IMR-90 (cell line): ENCODE results near the gene FAM193B.
A peak's percentile ranks its signal among the peaks of the same experiment; 100 is the strongest.

Source experiments
- BHLHE40 ChIP-seq: fragments of 150-350 bp; IDR thresholded peaks from 2 replicates; pipeline ENCODE4 v1.6.1; 2016; ENCODE audit warnings: mild to moderate bottlenecking, low read depth, low read length
- CHD1 ChIP-seq: IDR thresholded peaks from 2 replicates; pipeline ENCODE4 v1.6.1; 2012; ENCODE audit warnings: low read depth, low read length, improper control_type of control experiment
- MAFK ChIP-seq: IDR thresholded peaks from 2 replicates; pipeline ENCODE4 v1.6.1; 2012; ENCODE audit warnings: low read depth, low read length, improper control_type of control experiment
- MXI1 ChIP-seq: IDR thresholded peaks from 2 replicates; pipeline ENCODE4 v1.6.1; 2012; ENCODE audit warnings: low read depth, mild to moderate bottlenecking, low read length, moderate library complexity, borderline replicate concordance
- NFE2L2 ChIP-seq: fragments of 150-350 bp; IDR thresholded peaks from 2 replicates; pipeline ENCODE4 v1.6.1; 2016; ENCODE audit warnings: low read depth, mild to moderate bottlenecking, low read length
- POLR2A ChIP-seq: IDR thresholded peaks from 2 replicates; pipeline ENCODE4 v1.6.1; 2012; ENCODE audit warnings: mild to moderate bottlenecking, low read depth, low read length
- RAD21 ChIP-seq: IDR thresholded peaks from 2 replicates; pipeline ENCODE4 v1.6.1; 2012; ENCODE audit warnings: low read length, improper control_type of control experiment
- RCOR1 ChIP-seq: IDR thresholded peaks from 2 replicates; pipeline ENCODE4 v1.6.1; 2012; ENCODE audit warnings: mild to moderate bottlenecking, low read length, improper control_type of control experiment; ENCODE audit not compliant: insufficient replicate concordance
- RFX5 ChIP-seq: IDR thresholded peaks from 2 replicates; pipeline ENCODE4 v1.8.0; 2012; ENCODE audit warnings: low read depth, mild to moderate bottlenecking, low read length, moderate library complexity
- SMC3 ChIP-seq: fragments of 150-350 bp; IDR thresholded peaks from 2 replicates; pipeline ENCODE4 v1.6.1; 2016; ENCODE audit warnings: low read depth, mild to moderate bottlenecking, antibody characterized with exemption, low read length, moderate library complexity
- TF ChIP-seq, protein P1 (sequence below): conservative IDR thresholded peaks from 2 replicates; pipeline ENCODE4 v1.5.1; 2012; ENCODE audit warnings: mild to moderate bottlenecking, low read depth, low read length, improper control_type of control experiment

DNA sequence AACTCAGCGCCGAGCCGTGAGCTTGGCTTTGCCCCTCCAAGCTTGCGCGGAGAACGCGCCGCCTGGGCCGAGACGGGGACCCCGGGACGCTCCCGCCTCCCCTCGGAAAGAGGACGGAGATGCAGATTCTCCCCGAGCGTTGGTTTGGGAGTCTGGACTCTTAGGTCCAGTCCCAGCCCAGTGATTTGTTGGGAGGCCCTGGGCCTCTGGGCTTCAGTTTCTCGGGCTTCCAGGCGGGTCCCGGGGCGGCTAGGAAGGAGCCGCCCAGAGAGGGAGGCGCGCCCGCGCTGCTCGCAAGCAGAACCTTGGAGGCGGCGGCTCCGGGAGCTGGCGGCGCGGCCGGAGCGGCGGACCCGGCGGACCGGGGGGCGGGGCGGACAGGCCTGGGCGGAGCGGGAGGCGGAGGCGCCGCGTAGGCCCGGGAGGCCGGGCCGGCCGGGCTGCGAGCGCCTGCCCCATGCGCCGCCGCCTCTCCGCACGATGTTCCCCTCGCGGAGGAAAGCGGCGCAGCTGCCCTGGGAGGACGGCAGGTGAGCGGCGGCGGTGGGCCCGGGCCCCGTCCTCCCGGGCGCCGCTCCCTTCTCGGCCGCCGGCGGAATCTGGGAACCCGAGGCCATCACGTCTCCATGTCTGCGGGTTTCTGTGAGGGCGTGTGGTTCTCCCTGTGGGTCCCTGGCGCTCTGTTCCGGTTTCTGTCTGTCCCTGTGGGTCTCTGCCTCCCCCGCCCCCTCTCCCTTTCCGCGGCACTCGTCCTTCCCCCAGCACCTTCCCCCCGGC, 45.6 kb upstream of the FAM193B start, which contains the start of gene B4GALT7:
- TF ChIP-seq POLR2A (peak; percentile 86), RAD21 (no peak), MXI1 (peak; percentile 78; the same call in 1 of the 2 replicates), BHLHE40 (no peak), MAFK (no peak), CHD1 (no peak), SMC3 (no peak), RCOR1 (no peak), NFE2L2 (no peak), RFX5 (no peak)
- TF ChIP-seq, protein P1, sequence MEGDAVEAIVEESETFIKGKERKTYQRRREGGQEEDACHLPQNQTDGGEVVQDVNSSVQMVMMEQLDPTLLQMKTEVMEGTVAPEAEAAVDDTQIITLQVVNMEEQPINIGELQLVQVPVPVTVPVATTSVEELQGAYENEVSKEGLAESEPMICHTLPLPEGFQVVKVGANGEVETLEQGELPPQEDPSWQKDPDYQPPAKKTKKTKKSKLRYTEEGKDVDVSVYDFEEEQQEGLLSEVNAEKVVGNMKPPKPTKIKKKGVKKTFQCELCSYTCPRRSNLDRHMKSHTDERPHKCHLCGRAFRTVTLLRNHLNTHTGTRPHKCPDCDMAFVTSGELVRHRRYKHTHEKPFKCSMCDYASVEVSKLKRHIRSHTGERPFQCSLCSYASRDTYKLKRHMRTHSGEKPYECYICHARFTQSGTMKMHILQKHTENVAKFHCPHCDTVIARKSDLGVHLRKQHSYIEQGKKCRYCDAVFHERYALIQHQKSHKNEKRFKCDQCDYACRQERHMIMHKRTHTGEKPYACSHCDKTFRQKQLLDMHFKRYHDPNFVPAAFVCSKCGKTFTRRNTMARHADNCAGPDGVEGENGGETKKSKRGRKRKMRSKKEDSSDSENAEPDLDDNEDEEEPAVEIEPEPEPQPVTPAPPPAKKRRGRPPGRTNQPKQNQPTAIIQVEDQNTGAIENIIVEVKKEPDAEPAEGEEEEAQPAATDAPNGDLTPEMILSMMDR, result no peak
